ENCODE results near the gene PCMTD2. TPM values are rescaled to one million over a fixed set of nuclear protein-coding genes. Genes with fewer than 3 reads are reported as not detected.

Gene PCMTD2
- total RNA-seq, 2 donors from 2014 or later, result 55.9 to 113 TPM

GRCh38 chr20:64242797-64243475, 12.6 kb upstream of the PCMTD2 start:
- no peaks in the 10 kb centered on the region for H3K4me1 ChIP-seq (ENCODE audit: control insufficient read depth in 1 of 2, low read depth in 2 of 2)
- no peak for ATAC-seq (ENCODE audit: insufficient number of reproducible peaks, low FRiP score, low read depth)
- H3K9me3 ChIP-seq, result no peaks in the 10 kb centered on the region
- no peak for DNase-seq (ENCODE audit: low spot score)
- no peak overlapping the region for H3K4me3 ChIP-seq
- no peak for TF ChIP-seq CTCF (IDR thresholded peaks at IDR 0.05)
- no peaks in the 10 kb centered on the region for H3K27me3 ChIP-seq (replicated peaks; ENCODE audit: insufficient read depth)
- H3K36me3 ChIP-seq, result no peaks in the 10 kb centered on the region
- no peak overlapping the region for H3K27ac ChIP-seq

- Histone ChIP-seq H3K4me1 (ENCODE audit: control insufficient read depth in 1 of 2, low read depth in 2 of 2) (no peaks in the 10 kb centered on the region), H3K9me3 (no peaks in the 10 kb centered on the region), H3K27me3 (replicated peaks; ENCODE audit: insufficient read depth) (no peaks in the 10 kb centered on the region), H3K4me3 (no peak overlapping the region), H3K36me3 (no peaks in the 10 kb centered on the region), H3K27ac (no peak overlapping the region)
- no peak for ATAC-seq (ENCODE audit: insufficient number of reproducible peaks, low FRiP score, low read depth)
- TF ChIP-seq CTCF (IDR thresholded peaks at IDR 0.05), result no peak
- no peak for DNase-seq (ENCODE audit: low spot score)
Measured at GRCh38 chr20:64244281-64244805, 11.2 kb upstream of the PCMTD2 start.

GRCh38 chr20:64244870-64245603, 10.5 kb upstream of the PCMTD2 start:
- Histone ChIP-seq H3K4me3 (no peak overlapping the region), H3K9me3 (no peaks in the 10 kb centered on the region), H3K36me3 (no peaks in the 10 kb centered on the region), H3K27me3 (replicated peaks; ENCODE audit: insufficient read depth) (no peaks in the 10 kb centered on the region), H3K4me1 (ENCODE audit: control insufficient read depth in 1 of 2, low read depth in 2 of 2) (no peaks in the 10 kb centered on the region), H3K27ac (no peak overlapping the region)
- ATAC-seq (ENCODE audit: insufficient number of reproducible peaks, low FRiP score, low read depth) (no peak), DNase-seq (ENCODE audit: low spot score) (no peak)
- no peak for TF ChIP-seq CTCF (IDR thresholded peaks at IDR 0.05)

- TF ChIP-seq CTCF (IDR thresholded peaks at IDR 0.05), result no peak
- H3K9me3 ChIP-seq, result no peaks in the 10 kb centered on the region
- H3K4me1 ChIP-seq (ENCODE audit: control insufficient read depth in 1 of 2, low read depth in 2 of 2), result no peaks in the 10 kb centered on the region
- H3K27me3 ChIP-seq (replicated peaks; ENCODE audit: insufficient read depth), result no peaks in the 10 kb centered on the region
- DNase-seq (ENCODE audit: low spot score) (no peak), ATAC-seq (ENCODE audit: insufficient number of reproducible peaks, low FRiP score, low read depth) (no peak)
- no peaks in the 10 kb centered on the region for H3K36me3 ChIP-seq
- H3K4me3 ChIP-seq, result no peak overlapping the region
- no peak overlapping the region for H3K27ac ChIP-seq
Measured at GRCh38 chr20:64245746-64246595, 9.6 kb upstream of the PCMTD2 start.
